NB4 (cell line): Measurements from ENCODE around the gene ALKBH2.

Source experiments
- DNase-seq: peaks from one replicate; pipeline ENCODE4 v3.0.0; 2010; ENCODE audit warnings: low read depth
- H3K4me3 ChIP-seq: one replicate; pipeline ENCODE4 v1.5.1; 2011; ENCODE audit warnings: mild to moderate bottlenecking, low read depth, low read length, moderate library complexity
- CTCF ChIP-seq: IDR thresholded peaks from one replicate; pipeline ENCODE4 v1.5.1; 2012; ENCODE audit warnings: low read depth, low read length
- MAX ChIP-seq: IDR thresholded peaks from 2 replicates; pipeline ENCODE4 v1.6.1; 2011; ENCODE audit warnings: low read depth, low read length
- MYC ChIP-seq: IDR thresholded peaks from 2 replicates; pipeline ENCODE4 v1.6.1; 2011; ENCODE audit warnings: low read depth, low read length
- POLR2A ChIP-seq: IDR thresholded peaks from 2 replicates; pipeline ENCODE4 v1.6.1; 2011; ENCODE audit warnings: mild to moderate bottlenecking; ENCODE audit not compliant: insufficient read length; ENCODE audit errors: extremely low read depth

Gene ALKBH2

GRCh38 chr12:109110988-109111495 is 17.8 kb upstream of the ALKBH2 start:
- peak overlapping the region; percentile 61 for H3K4me3 ChIP-seq
- no peak for TF ChIP-seq MAX
- peak; percentile 89 for DNase-seq

GRCh38 chr12:109109746-109110350 is 16.6 kb upstream of the ALKBH2 start:
- DNase-seq: no peak
- TF ChIP-seq MAX (no peak), MYC (no peak), POLR2A (no peak), CTCF (no peak)
- H3K4me3 ChIP-seq: no peak overlapping the region

- no peak for TF ChIP-seq MYC
- no peak overlapping the region for H3K4me3 ChIP-seq
- DNase-seq: no peak
Measured at GRCh38 chr12:109105176-109105575, 11.9 kb upstream of the ALKBH2 start.

- H3K4me3 ChIP-seq: no peak overlapping the region
- TF ChIP-seq MAX (no peak), POLR2A (no peak), CTCF (no peak), MYC (no peak)
- no peak for DNase-seq
Measured at GRCh38 chr12:109102491-109102890, 9.2 kb upstream of the ALKBH2 start.

- H3K4me3 ChIP-seq: no peak overlapping the region
- DNase-seq: no peak
- TF ChIP-seq MAX: no peak
- TF ChIP-seq POLR2A: no peak
- no peak for TF ChIP-seq MYC
- no peak for TF ChIP-seq CTCF
Measured at GRCh38 chr12:109100741-109101140, 7.5 kb upstream of the ALKBH2 start.

GRCh38 chr12:109099431-109100020 is 6.3 kb upstream of the ALKBH2 start:
- TF ChIP-seq MAX (no peak), POLR2A (no peak), CTCF (no peak), MYC (no peak)
- no peak for DNase-seq
- H3K4me3 ChIP-seq: peak overlapping the region; percentile 67

- H3K4me3 ChIP-seq: peak overlapping the region; percentile 67
- no peak for DNase-seq
- no peak for TF ChIP-seq CTCF
- TF ChIP-seq MYC: no peak
- TF ChIP-seq MAX: no peak
- no peak for TF ChIP-seq POLR2A
Measured at GRCh38 chr12:109098651-109099050, 5.4 kb upstream of the ALKBH2 start.
